NCI-H1048 (cell line): ENCODE measurements around the gene TENM4.
A peak's percentile ranks its signal among the peaks of the same experiment; 100 is the strongest.

ENCODE experiments used
- DNase-seq: peaks from one replicate; lab custom pipeline; 2025; lab: John Stamatoyannopoulos, UW

Gene TENM4

DNA sequence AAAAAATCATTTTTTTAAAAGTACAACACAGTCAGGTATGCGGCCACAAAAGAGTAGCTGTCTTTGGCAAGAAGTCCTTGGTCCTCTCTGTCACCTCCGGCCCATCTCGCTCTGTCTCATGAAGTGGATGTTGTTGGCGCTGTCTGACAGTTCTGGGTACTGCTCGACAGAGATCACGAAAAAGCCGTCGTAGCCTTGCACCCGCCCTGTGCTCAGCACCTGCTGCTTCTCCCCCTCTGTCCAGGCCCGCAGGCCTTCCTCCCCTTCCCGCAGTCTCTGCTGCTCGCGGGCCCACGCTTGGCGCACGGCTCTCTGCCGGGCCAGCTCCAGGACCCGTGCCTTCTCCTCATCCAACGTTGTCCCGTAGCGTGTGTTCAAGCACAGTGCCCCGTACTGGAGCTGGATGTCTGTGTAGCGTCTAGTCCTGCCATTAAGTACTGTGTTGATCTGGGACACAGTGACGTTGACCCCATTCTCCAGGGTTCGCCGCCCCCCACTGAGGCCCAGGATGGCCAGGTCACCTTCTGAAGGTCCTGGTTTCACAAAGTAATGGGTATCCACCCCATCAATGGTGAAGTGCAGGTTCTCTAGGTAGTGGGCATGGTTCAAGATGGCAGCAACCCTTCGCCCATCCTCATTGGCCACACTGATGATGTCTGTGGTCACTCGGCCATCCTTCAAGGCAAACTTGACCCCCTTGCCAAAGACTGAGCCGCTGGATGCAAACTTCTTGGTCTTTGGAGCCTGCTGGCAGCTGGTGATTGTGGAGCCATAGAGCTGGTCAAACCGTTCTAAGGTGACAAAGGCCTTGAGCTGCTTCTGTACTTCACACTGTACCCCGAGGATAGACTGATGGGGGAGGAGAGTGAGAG is 782.6 kb downstream of the TENM4 start:
- DNase-seq, result no peak

DNA sequence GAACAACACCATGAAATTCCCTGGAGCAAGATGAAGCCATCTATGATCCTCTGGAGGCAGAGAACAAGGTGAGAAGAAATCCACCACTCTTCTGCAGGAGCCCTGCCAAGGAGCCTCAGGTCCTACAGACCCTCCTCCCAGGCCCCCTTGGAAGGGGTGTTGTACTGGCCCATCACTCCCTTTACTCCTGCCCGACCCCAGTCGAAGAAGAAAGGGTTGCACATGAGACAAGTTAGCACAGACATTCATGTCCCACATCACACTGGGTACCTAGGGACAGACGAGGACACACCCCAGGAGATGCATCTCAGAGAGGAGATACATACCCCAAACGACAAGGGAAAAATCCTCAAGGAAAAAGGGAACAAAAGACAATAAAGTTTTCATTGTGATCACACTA is 783.4 kb downstream of the TENM4 start:
- no peak for DNase-seq

DNA sequence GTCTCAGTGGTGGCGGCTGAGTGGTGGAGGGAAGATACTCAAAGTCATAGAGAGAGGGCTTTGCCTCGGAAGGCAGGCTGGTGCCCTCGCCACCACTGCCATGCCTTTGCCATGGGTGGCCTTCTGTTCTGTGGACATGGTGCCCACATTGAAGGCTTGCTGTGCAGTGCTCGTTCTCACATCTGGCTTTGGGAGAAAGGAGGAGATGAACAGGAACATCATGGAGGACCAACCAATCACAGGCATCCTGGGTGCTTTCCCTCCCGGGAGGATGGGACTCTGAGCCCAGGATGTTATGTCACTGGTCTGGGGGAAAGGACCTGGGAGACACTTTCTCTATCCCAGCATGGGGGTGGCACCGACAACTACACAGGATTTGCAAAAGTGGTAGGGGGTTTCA is 783.8 kb downstream of the TENM4 start:
- no peak for DNase-seq

DNA sequence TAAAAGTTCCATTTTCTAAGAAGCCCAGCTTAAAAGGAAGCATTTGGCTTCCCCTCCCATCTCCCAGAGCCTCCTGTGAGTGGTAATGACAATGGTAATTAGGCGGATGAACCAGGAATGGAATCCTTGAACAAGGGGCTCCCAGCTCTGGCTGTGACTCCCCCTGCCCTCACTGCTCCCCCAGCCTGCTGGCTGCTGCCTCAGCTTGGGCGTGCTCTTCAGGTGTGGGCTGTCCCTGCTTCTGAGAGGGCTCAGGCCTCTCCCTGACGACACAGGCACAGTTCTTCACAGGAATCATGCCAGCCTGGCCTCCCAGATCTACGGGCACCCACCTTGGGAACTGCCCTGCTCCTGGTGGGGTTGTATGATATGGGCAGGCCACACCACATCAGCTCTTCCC is 784.5 kb downstream of the TENM4 start:
- DNase-seq, result no peak

DNA sequence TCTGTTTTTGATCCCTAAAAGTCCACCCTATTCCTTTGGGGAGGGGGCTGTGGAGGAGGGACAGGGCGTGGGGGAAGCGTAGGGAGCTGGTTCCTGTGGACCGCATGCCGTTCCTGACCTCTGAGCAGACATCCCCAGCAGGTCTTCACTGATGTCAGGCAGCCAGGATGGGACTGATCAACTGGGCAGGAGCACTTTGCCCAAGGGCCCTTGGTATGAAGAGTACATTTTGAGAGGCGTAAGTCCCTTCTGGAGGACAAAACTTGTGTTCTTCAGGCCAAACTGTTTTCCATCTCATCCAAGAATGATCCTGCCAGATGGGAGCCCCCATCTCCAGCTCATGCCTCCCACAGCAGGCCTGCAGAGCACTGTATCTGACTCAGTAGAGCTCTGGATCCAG is 785.3 kb downstream of the TENM4 start:
- DNase-seq, result no peak

DNA sequence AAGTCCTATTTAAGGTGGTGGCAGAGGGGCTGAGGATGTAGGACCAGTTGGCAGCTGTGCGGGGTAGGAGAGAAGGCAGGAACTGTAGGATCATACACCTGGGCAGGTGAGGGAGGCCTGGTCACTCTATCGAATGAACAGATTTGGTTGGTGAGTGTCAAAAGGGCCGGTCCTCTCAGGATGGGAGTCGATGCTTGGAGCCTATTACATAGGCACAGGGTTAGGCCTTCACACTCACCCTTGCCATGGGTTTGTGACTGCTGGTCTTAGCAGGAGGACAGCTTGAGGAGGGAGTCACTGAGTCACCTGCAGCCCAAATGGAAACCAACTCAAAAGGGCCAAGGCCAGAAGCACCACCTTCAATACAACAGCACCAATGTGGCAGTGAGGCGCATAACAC is 786.0 kb downstream of the TENM4 start:
- DNase-seq, result no peak

DNA sequence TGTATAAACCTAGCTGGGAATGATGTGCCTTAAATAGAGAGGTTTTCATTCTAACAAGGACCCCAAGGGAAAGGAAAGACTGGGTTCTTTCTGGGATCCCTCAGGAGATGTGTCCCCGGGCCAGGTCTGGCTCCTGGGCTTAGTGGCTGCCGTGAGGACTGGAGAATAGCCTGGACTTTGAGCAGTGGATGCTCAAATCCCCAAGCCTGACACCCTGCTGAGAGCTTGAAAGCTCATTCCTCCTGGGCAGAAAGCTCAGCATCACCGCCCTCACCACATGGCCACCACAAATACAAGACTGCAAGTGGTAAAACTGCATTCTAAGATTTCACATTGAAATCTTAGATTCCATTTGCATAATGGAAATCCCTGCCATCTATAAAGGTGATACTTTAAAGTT is 786.8 kb downstream of the TENM4 start:
- DNase-seq, result no peak

DNA sequence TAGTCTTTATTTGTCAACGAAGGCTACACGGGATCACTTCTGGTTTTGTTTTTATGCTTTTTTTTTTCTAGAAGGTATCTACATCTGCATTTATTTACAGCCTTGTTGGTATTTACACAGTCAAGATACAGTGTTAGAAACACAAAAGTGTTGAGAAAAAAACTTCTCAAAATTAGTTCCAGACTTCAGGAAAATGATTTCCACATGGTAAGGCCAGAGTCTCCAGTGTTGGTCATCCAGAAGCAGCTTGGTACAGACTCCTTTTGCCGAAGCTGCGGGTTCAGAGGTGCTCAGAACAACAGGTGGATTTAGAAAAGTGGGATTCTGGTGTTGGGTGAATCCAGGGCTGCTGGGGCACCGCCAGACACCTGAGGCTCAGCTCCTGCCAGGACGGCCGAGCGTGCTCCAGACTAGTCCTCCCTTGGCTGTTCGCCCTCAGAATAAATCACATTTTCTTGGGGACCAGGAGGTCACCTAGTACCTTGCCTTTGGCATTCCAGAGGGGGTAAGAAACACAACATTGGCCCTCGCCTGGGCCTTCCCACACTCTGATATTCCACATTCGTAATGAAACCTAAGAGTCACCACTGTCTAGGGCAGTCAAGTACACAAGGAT is 787.4 kb downstream of the TENM4 start:
- DNase-seq, result no peak

DNA sequence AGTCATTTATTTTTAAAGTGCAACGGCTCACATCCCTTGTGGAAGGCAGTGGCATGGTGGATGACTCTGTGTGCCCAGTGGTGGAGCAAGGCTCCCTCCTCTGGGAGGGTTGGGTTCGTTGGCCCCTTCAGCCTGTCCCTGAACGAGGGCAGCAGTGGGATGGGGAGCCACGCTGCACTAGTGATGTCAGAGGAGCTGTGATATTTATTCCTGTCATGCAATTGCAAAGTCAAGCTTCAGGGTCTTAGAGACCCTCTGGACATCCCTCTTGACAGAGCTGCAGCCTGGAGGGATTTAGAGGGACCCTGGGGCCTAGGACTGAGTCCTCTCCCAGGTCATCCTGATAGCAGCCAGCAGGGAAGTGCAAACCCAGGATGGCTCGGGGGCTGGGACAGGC is 788.0 kb downstream of the TENM4 start:
- no peak for DNase-seq

DNA sequence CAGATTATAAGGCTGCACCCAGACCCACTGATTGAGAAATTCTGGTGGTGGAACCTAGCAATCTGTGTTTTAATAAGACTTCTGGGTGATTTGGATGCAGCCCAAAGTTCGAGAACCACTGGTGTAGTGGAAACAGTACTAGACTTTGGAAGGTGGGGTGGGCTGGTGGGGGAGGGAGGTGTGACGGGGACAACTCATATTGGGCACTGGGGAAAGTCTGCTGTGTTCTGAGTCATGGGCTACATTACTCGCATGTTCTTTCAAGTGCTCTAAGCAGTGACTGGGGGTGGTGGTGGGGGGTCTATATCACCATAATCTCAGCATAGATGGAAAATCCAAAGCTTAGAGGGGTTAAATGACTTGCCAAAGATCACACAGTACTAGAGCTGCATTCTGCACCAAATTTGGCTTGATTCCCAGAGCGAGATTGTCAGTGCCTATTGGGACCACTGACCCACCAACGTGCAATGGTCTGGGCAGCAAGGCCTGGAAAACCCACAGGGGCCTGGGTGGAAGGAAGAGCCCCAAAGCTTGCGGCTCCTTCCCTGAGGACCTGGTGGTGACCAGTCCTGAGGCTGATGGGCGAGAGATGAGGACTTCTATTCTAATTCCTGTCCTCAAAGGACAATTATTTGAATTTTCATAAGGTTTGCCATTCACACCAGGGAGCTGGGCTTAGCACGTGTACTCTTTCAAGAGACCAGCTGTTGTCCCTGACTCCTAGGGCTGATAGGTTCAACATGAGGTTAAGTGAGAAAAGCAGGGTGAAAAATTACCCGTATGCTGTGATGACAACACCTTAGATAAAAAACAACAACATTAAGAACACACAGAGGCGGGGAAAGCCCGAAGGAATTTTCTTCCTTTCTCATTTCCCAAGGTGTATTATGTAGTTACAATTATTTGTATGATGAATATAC is 788.6 kb downstream of the TENM4 start:
- no peak for DNase-seq

DNA sequence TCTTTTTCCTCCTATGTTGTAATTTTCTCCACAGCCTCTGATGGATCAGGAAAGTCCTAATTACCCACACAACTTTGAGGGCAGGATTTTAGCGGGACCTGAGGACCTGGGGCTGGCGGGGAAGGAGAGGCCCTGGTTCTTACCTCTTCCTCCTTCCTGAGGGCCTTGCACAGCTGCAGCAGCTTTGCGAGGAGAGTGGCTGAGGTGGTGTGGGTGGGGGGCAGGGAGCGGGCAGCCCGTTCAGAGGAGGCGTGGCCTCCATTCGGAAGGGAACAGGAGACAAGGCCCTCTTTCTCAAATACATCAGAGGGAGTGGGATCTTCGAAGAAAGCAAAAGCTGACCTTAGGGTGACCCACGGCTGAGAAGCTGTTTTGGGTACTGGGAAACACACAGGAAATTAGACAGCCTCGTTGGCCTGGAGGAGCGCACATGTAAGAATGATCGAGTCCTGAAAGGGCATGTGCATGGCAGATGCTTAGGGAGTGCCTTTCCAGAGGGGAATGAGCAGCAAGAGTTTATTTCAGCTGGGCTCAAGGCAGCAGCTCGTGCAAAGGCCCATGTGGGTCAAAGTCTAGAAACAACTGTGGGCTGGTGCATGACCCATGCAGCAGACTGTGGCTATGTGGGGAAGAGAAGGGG is 789.6 kb downstream of the TENM4 start:
- no peak for DNase-seq

DNA sequence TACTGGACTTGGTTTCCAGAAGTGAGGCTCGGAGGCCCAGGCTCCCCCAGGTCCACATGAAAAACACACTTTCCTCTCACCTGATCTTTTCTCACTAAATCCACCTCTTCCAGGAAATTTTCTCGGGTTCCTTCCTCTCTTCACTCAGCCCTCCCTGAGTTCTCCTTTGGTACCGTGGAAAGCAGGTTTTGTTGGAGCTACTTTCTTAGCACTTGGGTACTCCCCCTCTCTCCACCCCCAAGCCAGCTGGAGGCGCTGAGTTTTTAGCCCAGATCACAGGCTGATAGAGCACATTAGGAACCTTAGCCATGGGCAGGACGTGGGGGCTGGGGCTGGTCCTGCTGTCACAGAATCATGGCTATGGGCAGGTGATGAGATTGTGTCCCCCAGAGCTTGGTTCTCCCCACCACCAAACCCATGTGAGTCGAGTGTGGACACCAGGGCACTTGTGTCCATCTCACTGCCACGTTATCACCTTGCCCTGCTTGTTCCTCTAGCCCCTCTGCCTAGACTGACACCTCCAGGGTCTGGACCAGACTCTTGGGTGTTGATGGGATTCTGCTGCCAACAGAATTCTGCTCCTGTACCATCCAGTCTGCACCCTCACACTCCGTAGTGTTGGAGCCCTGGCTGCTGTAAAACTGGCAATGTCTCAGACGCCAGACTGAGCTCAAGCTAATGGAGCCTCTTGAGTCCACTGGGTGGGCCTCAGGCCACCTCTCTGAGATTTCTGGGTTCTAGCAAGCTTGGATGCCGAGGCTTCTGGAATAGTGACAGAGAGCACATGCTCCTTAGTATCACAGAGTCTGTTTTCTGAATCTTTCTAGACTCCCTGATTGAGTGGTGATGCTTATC is 791.2 kb downstream of the TENM4 start:
- DNase-seq, result no peak

DNA sequence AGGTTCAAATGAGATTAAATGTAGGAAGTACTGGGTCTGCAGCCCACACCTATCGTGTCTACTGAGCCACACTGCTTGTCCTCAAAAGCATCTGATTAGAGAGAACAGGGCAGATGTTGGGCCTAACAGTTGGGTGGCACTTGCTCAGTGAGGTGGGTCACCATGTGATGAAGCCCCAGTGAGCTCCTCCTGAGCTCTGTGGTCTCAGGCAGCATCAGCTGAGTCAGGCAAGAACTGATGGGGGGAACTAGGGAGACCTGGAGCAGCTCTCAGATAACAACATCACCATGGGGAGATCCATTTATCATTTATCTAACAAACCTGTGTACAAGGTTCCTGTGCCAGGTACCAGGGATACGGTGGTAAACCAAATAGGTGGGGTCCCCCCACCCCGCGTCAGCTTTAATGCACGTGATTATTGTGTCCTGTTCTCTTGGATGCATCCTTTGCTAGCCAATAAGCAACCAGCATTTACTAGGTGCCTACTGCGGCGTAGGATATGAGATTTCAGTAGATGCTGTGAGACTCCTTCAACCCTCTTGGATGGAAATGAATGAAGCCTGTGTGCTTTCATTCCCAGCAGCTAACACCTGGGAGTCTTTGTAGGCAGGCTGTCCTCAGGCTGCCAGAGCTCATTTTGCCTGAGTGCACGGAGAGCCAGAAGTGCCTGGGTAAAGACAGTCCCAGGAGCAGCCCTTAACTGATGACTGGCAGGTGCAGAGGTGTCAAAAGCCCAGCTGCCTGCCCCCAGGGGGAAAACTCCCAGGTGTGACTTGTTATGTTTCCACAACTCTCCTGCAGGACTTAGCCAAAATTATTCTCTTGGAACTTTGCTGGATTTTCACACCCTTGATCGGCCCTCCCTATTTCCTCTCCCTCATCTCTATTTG is 792.6 kb downstream of the TENM4 start:
- no peak for DNase-seq

DNA sequence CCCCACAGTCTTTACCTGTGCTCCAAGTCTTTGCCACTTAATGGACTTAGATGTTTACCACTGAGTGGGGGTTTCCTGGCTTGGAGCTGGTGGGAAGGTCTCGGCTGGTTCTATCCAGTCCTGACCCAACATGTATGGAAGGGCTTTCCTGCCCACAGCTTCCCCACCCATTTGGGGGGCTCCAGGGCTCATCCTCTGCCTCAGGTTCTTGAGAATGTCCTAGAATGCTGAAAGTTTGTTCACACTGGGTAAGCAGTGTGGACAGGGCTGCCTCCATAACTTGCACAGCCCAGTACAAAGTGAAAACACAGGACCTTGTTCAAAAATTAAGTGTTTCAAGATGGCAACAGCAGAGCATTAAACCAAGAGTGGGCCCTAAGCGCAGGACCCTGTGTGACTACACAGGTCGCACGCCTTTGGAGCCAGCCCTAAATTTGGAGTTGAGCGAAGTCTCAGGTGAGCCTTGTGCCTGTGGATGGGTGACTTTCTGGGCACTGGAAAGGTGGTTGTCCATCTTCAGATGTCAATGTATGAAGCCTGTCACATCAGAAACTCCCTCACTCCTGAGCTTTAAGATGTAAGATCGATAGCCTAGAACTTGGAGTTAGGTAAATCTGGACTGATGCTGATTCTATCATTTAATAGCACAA is 793.4 kb downstream of the TENM4 start:
- DNase-seq, result no peak

DNA sequence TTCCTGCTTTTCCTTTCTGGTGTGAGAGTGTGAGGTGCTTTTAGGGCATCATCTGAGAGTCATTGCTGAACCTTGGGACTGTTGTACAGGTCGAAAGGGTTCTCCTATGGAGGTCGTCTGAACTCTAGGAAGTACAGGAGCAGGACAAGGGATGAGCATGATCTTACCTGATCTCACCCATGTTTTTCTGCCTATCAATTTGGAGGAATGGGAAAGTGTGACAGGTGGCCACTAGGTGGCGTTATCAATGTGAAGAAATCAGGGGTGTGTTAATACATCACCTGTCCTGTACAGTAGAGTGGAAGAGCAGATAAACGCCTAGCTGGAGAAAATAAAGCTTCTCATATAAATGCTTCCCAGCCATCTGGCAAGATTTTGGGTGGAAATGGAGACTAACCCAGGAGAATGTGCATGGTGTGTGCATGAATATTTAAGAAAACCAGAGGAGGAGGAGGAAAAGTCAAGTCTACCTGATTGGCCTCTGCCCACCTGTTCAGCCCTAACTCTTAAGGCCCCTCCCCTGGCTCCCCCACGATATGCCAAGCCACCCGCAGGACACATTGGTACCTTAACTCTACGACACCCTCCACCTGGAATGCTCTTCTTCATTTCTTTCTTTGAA is 794.2 kb downstream of the TENM4 start:
- no peak for DNase-seq

DNA sequence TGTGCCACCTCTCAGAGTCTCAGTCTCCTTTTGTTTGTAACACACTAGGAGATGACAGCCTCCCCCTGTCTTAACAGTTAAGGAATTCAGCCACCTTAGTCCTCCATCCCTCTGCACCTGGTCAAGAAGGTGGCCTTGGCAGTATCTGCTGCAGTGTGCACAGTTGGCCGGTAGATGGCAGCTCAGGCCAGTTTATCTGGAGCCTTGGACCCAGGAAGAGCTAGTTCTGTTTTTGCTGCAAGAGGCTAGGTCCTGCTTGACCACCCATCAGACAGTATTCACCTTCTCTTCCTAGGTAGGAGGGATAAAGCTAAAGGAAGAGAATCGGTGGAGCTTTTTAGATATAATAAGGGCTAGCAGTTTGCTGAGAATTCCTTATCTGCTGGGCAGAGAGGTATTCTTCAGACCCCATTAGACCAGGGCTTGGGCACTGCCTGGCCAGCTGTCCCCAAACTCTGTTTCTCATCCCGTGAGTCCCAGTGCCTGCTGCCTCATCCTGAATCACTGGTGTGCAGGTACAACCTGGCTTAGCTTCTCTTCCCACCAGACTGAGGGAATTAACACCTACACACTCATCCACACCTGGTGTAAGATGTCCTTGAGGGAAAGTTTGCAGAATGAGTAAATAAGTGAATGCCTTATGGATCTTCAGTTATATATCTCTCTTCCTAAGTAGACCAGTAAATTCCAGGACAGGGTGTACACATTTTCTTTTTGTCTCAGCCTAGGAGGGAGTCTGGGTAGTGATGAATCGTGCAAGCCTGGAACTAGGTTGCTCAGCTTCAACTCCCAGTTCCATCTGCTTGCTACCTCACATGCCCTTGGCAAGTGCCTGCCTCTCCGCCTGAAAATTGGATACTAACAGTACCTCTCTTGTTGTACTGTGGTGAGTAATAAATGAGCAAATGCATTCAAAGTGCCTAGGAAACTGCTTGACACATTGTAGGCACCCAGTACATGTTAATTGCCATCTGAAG is 795.3 kb downstream of the TENM4 start:
- DNase-seq, result peak; percentile 7

DNA sequence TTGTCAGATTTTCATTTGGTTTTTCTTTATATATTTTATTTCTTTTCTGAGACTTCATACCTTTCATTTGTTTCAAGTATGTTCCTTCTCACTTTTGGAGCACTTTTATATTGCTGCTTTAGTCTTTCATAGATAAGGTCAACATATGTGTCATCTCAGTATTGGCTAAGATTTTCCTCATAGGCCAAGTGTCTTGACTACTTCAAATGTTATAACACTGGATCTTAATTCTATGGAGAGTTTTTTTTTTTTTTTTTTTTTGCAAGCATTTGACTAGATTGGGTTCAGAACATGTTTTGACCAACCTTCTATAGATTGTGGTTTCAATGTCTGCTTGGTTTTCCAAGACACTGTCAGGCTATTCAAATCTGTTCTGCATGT is 797.2 kb downstream of the TENM4 start:
- DNase-seq, result no peak
